NCI-H226 (cell line): ENCODE measurements around the gene PTPRN2.
"Not testable (repeated sequence)": the region's sequence is repeated elsewhere in the genome, so short reads cannot be mapped to it uniquely, and the experiment has no call there.

ENCODE experiments used
- DNase-seq: peaks from one replicate; pipeline ENCODE4 v3.0.0-alpha.2; 2015

Gene PTPRN2

DNA sequence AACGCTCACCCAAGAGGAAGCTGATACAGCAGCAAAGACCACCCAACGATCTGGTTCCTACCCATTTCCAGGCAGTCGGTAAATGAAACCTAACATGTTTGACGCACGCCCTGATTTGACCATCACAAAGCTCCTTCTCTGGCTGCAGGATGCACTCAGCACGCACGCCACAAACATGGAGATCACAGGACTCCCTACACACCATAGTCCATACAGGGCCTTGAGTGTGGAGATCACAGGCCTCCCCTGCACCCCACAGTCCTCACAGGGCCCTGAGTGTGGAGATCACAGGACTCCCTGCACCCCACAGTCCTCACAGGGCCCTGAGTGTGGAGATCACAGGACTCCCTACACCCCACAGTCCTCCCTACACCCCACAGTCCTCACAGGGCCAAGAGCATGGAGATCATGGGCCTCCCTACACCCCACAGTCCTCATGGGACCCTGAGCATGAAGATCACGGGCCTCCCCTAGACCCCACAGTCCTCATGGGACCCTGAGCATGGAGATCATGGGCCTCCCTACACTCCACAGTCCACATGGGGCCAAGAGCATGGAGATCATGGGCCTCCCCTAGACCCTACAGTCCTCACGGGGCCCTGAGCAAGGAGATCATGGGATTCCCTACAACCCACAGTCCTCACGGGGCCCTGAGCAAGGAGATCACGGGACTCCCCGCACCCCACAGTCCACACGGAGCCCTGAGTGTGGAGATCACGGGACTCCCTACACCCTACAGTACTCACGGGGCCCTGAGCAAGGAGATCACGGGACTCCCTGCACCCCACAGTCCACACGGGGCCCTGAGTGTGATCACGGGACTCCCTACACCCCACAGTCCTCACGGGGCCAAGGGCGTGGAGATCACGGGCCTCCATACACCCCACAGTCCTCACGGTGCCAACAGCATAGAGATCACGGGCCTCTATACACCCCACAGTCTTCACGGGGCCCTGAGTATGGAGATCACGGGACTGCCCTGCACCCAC lies 841.6 kb downstream of the PTPRN2 start:
- no peak for DNase-seq

DNA sequence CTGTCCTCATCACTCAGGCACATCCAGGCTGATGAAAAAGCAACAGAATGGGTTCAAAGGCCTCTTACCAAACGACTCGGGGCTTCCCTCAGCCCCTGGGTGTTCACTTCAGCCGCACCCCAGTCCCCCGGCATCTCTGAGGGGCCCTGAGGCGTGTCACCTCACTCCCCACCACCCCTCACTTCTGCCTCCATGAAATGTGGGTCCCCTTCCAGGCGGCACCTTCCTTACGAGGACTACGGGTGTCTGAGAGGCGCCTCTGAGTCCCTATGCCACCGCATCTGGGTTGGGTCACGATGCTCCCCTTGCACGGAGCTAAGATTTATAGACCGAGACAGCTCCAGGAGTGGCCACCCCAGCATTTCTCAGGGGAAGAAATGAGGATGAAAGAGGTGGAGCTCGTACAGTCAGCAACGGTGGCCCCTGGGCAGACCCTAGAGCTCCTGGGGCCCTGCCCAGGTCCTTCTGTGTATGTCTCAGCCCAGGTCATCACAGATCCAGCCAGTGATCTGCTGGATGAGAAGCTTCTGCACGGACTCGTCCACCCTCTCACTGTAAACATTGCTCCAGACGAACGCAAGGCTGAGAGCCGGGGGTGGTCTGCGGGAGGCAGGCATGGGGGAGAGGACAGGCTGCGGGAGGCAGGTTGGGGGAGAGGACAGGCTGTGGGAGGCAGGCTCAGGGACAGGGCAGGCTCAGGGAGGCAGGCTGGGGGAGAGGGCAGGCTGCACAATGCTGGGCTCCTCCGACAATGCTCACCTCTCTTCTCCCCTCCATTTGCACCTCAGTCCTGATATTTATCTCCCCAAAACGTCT lies 842.6 kb downstream of the PTPRN2 start:
- no peak for DNase-seq

DNA sequence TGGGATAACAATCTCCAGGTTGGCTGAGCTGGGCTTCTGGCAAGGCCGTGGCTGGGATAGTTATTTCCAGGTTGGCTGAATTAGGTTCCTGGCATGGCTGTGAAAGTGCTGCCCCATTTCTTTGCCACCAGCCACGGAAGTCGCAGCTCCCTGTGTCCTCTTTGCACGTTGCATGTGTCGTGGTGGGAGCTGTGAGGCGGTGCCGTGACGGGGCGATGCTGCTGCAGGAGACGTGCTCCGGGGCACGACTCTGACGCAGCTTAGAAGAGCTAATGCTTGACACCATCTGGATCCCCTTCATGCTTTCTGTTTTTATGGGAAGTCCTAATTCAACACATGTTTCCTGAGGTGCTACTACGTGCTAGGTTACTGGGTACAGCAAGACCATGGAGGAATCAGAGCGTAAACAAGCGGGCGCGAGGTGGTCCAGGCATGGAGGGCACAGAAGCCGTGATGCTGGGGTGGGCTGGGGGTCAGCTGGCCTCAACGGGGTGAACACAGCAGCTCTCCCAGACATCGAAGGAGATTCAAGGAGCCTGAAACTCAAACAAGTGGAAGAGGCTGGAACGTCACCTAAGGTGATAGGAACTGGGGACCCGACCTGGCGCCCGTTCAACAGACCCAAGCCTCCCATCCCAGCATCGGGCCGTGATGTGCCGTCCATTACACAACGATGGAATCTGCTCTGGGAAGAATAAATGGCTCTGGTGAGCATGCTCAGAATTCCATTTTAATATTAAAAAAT lies 843.7 kb downstream of the PTPRN2 start:
- DNase-seq, result no peak

DNA sequence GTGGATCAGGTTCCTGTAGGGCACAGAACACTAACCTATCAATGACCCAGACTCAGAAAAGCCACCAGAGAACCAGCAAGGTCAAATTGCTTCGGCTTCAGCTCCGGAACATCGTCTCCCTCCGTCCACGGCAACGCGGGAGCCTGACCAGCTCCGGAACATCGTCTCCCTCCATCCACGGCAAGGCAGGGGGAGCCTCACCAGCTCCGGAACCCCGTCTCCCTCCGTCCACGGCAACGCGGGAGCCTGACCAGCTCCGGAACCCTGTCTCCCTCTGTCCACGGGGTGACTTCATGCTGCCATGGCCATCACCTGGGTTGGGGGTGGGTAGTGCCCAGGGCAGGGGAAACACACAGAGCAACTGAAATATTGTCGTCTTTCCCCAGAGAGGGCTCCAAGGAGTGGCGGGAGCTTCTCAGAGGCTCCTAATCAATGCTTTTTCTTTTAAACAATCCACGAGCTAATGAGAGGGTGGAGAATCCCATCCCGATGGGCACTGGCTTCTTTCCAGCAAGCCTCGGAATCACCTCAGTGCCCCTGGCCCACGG lies 847.3 kb downstream of the PTPRN2 start:
- no peak for DNase-seq

DNA sequence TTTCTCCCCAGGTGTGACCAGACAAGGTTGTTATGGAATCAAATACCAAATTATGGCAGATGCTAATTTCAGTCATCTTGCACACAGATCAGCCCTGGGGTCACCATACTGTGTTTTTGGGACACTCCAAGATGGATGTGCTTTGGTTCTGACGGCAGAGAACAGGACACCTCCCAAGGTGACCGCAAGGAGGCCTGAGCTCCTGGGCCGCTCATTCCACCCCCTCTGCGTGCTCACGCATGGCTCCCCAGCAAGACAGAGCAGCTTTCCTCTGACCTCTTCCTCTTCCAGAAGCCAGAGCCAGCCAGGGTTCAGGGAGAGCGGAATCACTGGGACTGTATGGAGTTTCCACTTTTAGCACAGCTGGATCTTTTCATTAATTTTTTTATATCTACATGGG lies 848.0 kb downstream of the PTPRN2 start:
- DNase-seq, result no peak

DNA sequence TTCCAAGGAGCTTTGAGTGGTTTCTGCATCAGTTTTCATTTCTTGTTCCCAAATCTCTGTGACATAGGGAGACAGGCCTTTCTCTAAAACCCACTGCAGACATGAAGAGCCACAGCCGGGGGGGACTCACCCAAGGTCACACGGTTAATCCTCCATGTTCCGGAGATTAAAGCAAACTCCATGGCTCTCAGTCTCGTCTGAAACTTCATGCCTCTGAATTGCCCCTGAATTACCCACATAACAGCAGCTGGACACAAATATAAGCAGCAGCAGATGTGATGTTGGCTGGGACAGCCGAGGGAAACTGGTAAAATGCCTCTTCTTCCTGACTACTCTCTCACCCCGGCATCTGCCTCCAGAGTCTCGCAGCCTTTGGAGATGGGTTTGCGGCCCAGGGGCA lies 848.6 kb downstream of the PTPRN2 start:
- DNase-seq, result no peak

DNA sequence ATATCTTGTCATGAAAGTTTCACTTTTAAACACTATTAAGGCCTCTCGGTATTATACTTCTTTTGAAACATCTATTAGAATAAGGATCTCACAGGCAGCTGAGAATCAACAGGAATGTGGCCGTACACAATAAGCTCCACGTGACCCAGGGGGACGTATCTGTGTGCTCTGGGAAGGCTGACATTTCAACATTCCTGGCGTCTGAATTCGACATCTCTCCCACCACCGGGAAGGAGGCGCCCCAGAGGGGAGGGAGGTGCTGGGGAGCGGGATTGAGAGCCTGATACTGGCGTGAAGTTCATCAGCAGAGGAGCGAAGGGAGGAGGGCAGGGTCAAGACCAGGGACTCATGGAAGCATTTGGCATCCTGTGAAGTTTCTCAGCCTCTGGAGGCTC lies 849.6 kb downstream of the PTPRN2 start:
- DNase-seq, result no peak

DNA sequence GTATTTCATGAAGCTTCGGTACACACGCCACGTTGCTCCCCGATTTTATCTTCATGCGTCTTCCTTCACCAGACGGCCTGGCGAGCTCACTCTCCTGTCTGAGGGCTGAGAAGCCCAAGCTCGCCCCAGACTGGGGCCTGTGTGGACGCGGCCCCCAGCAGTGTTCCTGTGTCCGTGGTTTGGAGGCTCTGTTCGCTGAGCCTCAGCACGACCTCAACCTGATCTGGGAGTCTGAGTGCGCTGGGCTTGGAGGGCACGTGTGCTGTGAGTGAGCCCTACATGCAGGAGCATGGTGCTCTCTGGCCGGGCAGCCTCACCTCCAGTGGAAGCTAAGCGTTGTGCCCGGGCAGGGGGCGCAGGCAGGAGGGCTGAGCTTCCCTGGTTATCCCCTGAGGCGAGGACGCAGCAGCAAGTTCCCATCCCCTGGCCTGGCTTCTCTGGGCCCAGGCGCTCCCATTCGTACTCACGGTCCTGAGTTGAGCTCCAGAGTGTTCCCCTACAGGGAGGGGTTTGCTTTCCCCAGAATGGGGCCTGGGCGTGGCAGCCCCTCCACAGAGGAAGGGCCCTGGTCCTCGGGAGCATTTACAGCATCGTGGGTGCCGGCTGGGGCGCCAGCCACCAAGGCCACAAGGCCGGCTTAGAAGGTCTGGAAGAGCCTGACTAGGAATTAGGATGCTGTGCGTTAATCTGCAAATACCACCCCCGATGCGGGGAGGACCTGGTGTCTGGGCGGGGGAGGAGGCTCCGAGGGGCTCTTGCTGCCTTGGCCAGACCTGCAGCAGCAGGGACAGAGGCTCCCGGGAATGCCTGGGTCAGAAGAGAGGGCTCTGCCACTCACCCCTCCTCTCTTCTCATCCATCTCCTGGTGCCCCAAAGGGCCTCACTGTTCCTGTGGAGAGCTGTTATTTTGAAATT lies 850.2 kb downstream of the PTPRN2 start:
- no peak for DNase-seq

DNA sequence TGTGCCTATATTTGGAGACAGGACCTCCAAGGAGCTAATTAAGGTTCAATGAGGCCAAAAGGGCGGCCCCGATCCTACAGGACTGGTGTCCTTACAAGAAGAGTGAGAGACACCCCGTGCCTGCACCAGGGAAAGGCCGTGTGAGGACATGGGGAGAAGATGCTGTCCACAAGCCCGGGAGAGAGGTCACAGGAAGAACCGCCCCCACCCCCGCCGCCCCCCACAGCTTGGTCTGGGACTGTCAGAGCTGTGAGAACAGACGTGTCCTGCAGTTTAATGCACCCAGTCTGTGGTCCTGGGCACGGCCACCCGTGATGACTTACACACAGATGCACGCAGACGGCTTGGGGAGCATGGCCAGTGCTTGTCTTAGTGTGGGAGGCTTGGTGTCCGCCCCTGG lies 851.3 kb downstream of the PTPRN2 start:
- no peak for DNase-seq

DNA sequence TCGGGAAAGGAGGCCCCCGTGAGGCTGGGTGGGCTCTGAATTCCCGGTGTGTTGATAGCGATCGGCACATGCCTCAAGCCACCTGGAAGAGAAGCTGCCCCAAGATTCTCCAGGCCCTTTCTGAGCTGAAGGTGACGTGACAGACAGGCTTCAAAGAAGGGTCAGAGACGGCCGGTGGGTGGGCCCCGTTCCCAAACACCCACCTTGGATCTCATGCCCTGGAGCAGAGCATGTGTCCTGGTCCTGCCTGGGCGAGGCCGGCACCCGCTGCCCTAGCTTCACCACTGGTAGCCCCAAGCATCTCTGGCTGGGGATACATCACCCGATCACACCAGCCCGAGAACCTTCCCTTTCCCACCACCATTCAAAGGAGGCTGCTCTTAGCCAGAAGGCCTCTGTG lies 851.8 kb downstream of the PTPRN2 start:
- no peak for DNase-seq

DNA sequence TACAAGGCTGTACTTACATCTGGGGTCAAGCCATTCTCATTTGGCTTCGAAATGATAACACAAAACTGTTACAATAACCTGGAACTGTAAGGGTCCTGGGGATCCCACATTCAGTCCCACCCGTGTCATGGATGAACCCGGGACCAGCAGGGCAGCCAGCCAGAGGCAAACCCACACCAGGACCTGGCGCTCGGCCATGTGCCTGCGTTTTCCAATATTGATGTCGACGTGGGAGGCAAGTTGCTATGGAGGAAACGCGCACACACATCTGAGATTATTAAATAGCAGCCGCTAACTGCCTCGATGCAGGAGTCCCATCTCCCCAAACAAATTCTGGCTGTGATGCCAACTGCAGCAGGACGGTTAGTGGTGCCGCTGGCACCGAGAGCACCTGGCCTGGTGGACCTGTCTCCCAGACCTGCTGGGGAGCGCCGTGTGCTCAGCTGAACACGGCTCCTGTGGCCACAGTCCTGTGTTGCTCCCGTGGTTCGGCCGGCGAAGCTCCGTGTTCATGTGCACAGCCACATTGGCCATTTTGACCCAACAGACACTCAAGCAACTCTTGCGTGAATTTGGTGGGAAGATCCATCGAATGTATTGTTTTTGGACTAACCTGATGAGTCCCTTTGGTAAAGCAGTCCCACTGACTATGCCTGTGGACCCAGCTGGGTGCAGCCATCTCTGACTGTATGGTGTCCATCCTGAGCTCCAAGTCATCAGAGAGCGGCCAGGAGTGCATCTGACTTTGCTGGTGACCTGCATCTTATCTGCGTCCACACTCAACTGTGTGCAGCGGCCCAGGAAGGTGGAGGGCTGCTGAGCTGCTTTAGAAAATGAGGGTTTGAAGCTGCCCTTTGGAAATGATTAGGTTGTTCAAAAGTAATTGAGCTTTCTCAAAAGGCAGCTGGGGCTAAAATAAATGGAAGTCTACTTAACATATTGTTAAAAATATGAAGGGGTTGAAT lies 852.7 kb downstream of the PTPRN2 start:
- DNase-seq, result no peak

DNA sequence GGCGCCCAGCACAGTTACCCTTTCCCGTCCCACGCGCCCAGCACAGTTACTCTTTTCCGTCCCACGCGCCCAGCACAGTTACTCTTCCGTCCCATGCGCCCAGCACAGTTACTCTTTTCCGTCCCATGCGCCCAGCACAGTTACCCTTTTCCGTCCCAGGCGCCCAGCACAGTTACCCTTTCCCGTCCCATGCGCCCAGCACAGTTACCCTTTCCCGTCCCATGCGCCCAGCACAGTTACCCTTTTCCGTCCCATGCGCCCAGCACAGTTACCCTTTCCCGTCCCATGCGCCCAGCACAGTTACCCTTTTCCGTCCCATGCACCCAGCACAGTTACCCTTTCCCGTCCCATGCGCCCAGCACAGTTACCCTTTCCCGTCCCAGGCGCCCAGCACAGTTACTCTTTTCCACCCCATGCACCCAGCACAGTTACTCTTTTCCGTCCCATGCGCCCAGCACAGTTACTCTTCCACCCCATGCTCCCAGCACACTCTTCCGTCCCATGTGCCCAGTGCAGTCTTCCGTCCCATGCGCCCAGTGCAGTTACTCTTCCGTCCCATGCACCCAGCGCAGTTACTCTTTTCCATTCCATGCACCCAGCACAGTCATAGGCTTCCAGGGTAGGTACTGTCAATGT lies 853.7 kb downstream of the PTPRN2 start:
- DNase-seq, result not testable (repeated sequence)

DNA sequence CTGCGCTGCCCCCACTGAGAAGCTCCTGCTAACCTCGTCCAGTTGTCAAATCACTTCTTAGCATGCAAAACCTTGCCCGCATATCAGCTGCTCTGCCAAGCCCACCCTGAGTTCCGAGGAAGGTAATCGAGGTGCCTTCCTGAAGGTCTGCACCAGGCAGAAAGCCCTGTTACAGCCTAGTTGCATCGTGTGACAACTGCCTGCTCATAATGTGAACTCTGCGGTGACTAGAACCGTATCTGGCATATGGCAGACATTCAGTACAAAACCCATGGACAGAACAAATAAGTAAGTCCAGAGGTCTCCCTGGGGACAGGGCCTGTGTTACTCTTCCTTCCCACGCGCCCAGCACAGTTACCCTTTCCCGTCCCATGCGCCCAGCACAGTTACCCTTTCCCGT lies 856.5 kb downstream of the PTPRN2 start:
- DNase-seq, result no peak

DNA sequence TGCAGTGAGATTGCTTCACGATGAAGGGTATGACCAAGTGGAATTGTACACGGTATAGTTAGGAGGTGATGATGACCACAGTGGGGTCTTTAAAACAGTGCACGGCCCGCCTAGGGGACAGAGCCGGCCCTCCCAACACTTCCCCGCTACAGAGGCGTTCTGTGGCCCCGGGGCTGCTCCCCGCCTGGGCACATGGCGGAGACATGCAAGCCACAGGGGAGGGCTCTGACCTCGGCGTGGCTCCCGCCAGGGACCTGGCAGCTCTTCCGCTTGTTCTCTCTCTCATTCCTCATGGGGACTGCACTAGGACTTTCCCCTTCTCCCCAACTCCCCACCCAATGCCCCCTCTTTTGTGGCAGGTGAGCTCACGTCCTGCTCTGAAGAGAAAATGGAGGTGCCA lies 857.0 kb downstream of the PTPRN2 start:
- DNase-seq, result no peak

DNA sequence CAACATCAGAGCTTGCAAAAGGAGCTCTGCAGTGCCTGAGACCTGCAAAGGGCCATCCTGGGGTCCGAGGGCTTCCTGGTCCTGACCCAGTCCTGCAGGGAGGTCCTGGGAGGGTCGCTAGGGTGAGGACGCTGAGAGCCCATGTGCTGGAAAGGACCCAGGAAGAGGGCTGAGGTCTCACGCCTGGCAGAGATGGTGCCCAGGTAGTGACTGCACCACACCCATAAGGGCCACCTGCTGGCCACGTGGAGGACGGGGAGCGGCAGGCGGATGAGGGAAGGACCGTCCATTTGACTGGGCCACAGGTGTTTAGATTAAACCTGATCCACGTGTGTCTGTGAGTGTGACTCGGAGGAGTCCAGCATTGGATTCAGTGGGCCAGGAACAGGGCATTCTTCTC lies 858.1 kb downstream of the PTPRN2 start:
- DNase-seq, result no peak

DNA sequence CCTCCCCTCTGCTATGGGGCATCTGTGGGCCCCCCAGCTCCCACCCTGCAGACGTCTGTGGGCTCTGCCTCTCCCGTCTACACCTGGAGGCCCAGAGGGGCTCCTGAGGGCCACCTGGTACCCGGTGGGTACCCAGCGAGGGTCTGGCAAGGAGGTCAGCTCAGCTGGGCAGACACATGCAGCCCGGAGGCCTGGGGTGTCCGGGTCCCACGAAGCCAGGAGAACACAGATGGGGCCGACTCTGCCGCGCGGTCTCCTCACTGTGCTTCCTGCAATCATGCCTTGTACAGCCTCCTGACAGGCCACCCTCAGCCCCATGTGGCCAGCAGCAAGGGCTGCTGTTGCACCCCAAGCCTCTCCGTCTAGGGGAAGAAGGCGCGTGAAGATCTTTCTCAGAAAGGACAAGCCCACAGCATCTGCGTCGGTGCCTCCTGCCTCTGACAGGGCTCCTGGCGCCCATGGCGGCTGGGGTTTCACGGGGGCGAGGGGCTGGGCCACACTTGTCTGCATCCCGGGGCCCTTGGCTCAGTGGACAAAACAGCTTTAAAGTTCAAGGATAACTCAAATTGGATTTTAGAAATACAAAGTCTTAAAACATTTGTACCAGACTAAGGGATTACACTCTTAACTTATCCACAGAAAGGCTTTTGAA lies 859.5 kb downstream of the PTPRN2 start:
- DNase-seq, result no peak

DNA sequence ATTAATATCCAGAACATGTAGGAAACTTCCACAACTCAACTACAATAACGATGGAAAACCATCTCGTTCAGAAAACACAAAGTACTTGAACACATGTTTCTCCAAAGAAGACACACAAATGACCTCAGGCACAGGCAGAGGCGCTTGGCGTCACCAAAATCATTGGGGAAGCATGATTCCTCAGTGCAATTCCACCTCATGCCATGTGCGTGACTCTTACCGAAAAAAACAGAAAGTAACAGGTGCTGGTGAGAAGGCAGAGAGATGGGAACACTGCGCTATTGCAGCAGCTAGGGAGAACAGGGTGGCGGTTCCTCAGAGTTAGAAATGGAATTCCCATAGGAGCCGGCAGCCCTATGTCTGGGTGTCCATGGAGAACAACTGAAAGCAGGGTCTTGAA lies 860.9 kb downstream of the PTPRN2 start:
- no peak for DNase-seq

DNA sequence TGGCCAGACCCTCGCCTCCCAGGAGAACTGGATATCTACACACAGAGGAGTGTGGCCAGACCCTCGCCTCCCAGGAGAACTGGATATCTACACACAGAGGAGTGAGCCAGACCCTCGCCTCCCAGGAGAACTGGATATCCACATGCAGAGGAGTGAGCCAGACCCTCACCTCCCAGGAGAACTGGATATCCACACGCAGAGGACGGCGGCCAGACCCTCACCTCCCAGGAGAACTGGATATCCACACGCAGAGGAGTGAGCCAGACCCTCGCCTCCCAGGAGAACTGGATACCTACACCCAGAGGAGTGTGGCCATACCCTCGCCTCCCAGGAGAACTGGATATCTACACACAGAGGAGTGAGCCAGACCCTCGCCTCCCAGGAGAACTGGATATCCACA lies 862.3 kb downstream of the PTPRN2 start:
- not testable (repeated sequence) for DNase-seq

DNA sequence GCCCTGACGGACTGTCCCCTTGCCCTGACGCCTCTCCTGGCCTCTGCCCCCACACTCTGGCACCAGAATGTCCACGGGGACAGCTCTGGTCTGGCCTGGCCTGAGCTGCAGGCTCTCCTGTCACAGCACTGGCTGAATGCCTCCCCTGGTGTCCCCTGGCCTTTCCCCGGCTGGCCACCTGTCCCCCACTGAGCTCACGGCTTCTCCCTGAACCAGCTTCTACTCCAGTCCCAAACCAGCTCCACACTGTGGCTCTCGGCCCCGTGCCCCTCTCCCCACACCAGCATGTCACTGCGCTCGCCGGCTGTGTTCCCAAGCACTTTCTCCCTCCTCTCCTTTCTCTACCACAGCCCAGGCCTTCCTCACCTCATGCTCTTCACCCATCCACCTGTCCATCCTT lies 864.4 kb downstream of the PTPRN2 start:
- DNase-seq, result no peak
